ENCODE data around the gene OSBPL2.

Gene OSBPL2

DNA sequence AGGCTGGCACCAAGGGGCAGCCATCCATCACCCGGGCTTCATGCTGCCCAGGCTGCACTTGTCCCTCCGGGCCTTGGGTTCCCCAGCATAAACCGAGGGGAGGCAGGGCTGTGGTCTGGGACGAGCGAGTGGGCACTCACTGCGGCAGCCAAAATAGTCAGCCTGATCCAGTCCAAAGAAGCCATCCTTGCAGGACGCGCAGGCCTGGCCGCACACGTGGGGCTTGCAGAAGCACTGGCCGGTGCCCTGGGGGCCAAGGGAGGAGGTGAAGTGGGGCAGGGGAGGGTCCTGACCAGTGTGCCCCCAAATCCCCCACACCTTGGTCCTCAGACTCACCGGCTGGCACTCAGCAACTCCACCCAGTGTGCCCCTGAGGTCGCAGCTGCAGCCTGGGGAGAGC is 96.6 kb downstream of the OSBPL2 start:
- H3K9ac ChIP-seq (ENCODE audit: low read depth, low read length), result no peak overlapping the region
- H3K27me3 ChIP-seq (ENCODE audit: control insufficient read depth, insufficient read depth, low read length), result no peaks in the 10 kb centered on the region
- H3K36me3 ChIP-seq (ENCODE audit: control insufficient read depth, insufficient read depth, low read length), result peaks cover 73% of the 10 kb centered on the region
- no peaks in the 10 kb centered on the region for H3K4me1 ChIP-seq (ENCODE audit: control insufficient read depth, insufficient read depth, low read length)
- no peaks in the 10 kb centered on the region for H3K9me3 ChIP-seq (ENCODE audit: control insufficient read depth, insufficient read depth, low read length)
- no peak overlapping the region for H3K4me3 ChIP-seq (ENCODE audit: low read depth, low read length)

GRCh38 chr20:62335532-62335931 is 97.2 kb downstream of the OSBPL2 start:
- H3K9me3 ChIP-seq (ENCODE audit: control insufficient read depth, insufficient read depth, low read length), result no peaks in the 10 kb centered on the region
- peaks cover 72% of the 10 kb centered on the region for H3K36me3 ChIP-seq (ENCODE audit: control insufficient read depth, insufficient read depth, low read length)
- H3K4me1 ChIP-seq (ENCODE audit: control insufficient read depth, insufficient read depth, low read length), result no peaks in the 10 kb centered on the region
- H3K27me3 ChIP-seq (ENCODE audit: control insufficient read depth, insufficient read depth, low read length), result no peaks in the 10 kb centered on the region
- H3K4me3 ChIP-seq (ENCODE audit: low read depth, low read length), result no peak overlapping the region
- H3K9ac ChIP-seq (ENCODE audit: low read depth, low read length), result no peak overlapping the region

DNA sequence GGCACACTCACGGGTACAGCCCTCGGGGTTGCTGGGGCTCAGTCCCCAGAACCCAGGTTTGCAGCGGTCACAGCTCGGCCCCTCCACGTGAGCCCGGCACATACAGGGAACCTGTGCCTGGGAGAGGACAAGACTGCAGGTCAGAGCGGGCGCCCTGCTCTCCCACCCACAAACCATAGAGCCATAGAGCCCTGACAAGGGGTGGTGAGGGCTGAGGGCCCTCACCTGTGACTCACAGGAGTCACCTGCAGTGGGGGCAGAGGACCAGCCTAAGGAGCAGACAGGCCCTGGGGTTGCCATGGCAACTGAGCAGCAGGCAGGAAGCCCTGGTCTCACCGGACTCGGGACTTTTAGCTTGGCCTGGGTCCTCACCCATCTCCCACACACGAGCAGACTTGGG is 98.0 kb downstream of the OSBPL2 start:
- no peak overlapping the region for H3K4me3 ChIP-seq (ENCODE audit: low read depth, low read length)

GRCh38 chr20:62336775-62337557 is 98.6 kb downstream of the OSBPL2 start:
- Histone ChIP-seq H3K36me3 (ENCODE audit: control insufficient read depth, insufficient read depth, low read length) (peaks cover 70% of the 10 kb centered on the region), H3K27me3 (ENCODE audit: control insufficient read depth, insufficient read depth, low read length) (no peaks in the 10 kb centered on the region), H3K9me3 (ENCODE audit: control insufficient read depth, insufficient read depth, low read length) (no peaks in the 10 kb centered on the region), H3K9ac (ENCODE audit: low read depth, low read length) (no peak overlapping the region), H3K4me1 (ENCODE audit: control insufficient read depth, insufficient read depth, low read length) (no peaks in the 10 kb centered on the region), H3K4me3 (ENCODE audit: low read depth, low read length) (no peak overlapping the region)

More for the DNA sequence above, 98.0 kb downstream of the OSBPL2 start:
- Histone ChIP-seq H3K27me3 (ENCODE audit: control insufficient read depth, insufficient read depth, low read length) (no peaks in the 10 kb centered on the region), H3K9me3 (ENCODE audit: control insufficient read depth, insufficient read depth, low read length) (no peaks in the 10 kb centered on the region), H3K9ac (ENCODE audit: low read depth, low read length) (no peak overlapping the region), H3K4me1 (ENCODE audit: control insufficient read depth, insufficient read depth, low read length) (no peaks in the 10 kb centered on the region), H3K36me3 (ENCODE audit: control insufficient read depth, insufficient read depth, low read length) (peaks cover 73% of the 10 kb centered on the region)

DNA sequence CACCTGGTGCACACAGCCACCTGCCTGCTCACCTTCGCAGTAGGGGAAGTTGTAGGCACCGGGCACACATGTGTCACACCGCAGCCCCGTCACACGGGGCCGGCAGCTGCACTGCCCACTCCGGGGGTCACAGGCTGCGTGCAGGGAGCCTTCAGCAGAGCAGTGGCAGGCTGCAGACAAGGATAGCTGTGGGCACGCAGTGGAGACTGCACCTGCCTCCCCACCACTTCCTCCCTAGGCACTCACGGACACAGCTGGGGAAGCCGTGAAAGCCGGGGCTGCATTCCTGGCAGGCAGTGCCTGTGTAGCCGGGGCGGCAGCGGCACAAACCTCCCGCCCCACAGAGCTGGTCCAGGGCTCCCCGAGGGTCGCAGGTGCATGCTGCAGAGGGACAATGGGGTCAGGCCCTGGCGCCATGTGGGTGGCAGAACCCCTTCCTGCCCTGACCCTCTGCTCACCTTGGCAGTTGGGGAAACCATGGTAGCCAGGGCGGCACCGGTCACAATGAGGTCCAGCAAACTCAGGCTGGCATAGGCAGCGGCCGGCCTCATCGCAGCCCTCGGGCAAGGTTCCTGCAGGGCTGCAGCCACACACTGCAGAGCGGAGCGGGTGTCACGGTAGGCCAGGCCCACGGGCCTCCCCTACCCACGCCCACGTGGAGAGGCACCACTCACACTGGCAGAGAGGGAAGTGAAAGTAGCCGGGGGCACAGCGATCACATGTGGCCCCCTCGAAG is 99.4 kb downstream of the OSBPL2 start:
- Histone ChIP-seq H3K4me3 (ENCODE audit: low read depth, low read length) (no peak overlapping the region), H3K36me3 (ENCODE audit: control insufficient read depth, insufficient read depth, low read length) (peaks cover 68% of the 10 kb centered on the region), H3K9ac (ENCODE audit: low read depth, low read length) (no peak overlapping the region)

GRCh38 chr20:62338294-62338620 is 99.9 kb downstream of the OSBPL2 start:
- Histone ChIP-seq H3K36me3 (ENCODE audit: control insufficient read depth, insufficient read depth, low read length) (peaks cover 67% of the 10 kb centered on the region), H3K9ac (ENCODE audit: low read depth, low read length) (no peak overlapping the region), H3K4me1 (ENCODE audit: control insufficient read depth, insufficient read depth, low read length) (no peaks in the 10 kb centered on the region), H3K9me3 (ENCODE audit: control insufficient read depth, insufficient read depth, low read length) (no peaks in the 10 kb centered on the region), H3K4me3 (ENCODE audit: low read depth, low read length) (no peak overlapping the region), H3K27me3 (ENCODE audit: control insufficient read depth, insufficient read depth, low read length) (no peaks in the 10 kb centered on the region)

More for the DNA sequence above, 99.4 kb downstream of the OSBPL2 start:
- Histone ChIP-seq H3K4me1 (ENCODE audit: control insufficient read depth, insufficient read depth, low read length) (no peaks in the 10 kb centered on the region), H3K9me3 (ENCODE audit: control insufficient read depth, insufficient read depth, low read length) (no peaks in the 10 kb centered on the region), H3K27me3 (ENCODE audit: control insufficient read depth, insufficient read depth, low read length) (no peaks in the 10 kb centered on the region)

DNA sequence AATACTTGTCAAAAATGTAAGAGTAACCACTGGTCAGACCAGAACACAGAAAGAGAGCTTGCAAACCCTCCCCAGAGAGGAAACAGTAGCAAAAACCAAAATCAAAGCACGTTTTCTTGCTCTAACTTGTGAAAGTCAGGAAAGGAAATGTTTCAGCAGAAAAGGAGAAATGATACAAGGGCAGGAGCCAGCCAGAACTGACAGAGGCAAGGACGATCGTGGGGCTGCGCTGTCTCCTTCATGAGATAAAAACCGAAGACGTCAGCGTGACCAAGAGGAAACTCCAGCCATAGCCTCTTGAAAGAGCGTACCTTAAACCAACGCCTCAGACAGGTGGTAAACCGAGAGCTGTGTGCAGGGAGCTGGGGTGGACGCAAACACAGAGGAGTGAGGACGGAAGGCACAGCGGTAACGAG is 101.3 kb downstream of the OSBPL2 start:
- no peaks in the 10 kb centered on the region for H3K27me3 ChIP-seq (ENCODE audit: control insufficient read depth, insufficient read depth, low read length)
- no peak overlapping the region for H3K9ac ChIP-seq (ENCODE audit: low read depth, low read length)
- peaks cover 55% of the 10 kb centered on the region for H3K36me3 ChIP-seq (ENCODE audit: control insufficient read depth, insufficient read depth, low read length)
- H3K4me1 ChIP-seq (ENCODE audit: control insufficient read depth, insufficient read depth, low read length), result no peaks in the 10 kb centered on the region
- no peak overlapping the region for H3K4me3 ChIP-seq (ENCODE audit: low read depth, low read length)
- no peaks in the 10 kb centered on the region for H3K9me3 ChIP-seq (ENCODE audit: control insufficient read depth, insufficient read depth, low read length)

DNA sequence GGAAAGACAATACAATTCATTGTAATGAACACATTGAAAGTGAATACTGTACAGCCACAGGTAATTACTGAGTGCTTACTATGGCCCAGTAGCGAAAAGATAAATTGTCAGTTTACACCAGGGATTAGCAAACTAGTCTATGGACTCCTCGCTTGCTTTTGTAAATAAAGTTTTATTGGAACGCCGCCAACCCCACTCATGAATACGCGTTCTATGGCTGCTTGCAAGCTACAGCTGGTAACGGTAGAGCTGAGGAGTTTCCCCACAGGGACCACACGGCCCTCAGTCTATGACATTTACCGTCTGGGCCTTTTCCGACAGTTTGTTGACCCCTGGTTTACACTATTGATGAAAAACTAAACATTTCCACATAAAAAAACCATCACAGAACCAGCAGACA is 104.6 kb downstream of the OSBPL2 start:
- H3K27me3 ChIP-seq (ENCODE audit: control insufficient read depth, insufficient read depth, low read length), result no peaks in the 10 kb centered on the region
- H3K9me3 ChIP-seq (ENCODE audit: control insufficient read depth, insufficient read depth, low read length), result no peaks in the 10 kb centered on the region
- H3K9ac ChIP-seq (ENCODE audit: low read depth, low read length), result no peak overlapping the region
- peaks cover 60% of the 10 kb centered on the region for H3K36me3 ChIP-seq (ENCODE audit: control insufficient read depth, insufficient read depth, low read length)
- H3K4me3 ChIP-seq (ENCODE audit: low read depth, low read length), result no peak overlapping the region
- no peaks in the 10 kb centered on the region for H3K4me1 ChIP-seq (ENCODE audit: control insufficient read depth, insufficient read depth, low read length)

DNA sequence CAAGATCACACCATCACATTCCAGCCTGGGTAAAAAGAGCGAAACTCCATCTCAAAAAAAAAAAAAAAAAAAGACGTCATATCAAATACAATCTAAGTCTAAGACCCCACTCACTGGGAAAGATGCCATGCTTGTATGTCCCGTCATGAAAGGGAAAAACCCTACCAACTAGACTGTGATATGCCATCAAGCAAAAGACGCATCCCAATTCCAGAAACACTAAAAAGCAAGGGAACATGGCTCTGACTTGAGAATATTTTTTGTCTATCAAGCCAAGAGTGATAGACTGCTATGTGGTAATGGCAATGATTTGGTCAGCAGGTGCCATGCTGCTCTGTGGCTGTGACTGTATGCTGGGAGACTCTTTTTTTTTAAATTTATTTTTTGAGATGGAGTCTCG is 105.8 kb downstream of the OSBPL2 start:
- H3K9me3 ChIP-seq (ENCODE audit: control insufficient read depth, insufficient read depth, low read length), result no peaks in the 10 kb centered on the region
- H3K36me3 ChIP-seq (ENCODE audit: control insufficient read depth, insufficient read depth, low read length), result peaks cover 59% of the 10 kb centered on the region
- no peaks in the 10 kb centered on the region for H3K4me1 ChIP-seq (ENCODE audit: control insufficient read depth, insufficient read depth, low read length)
- H3K27me3 ChIP-seq (ENCODE audit: control insufficient read depth, insufficient read depth, low read length), result no peaks in the 10 kb centered on the region
- no peak overlapping the region for H3K9ac ChIP-seq (ENCODE audit: low read depth, low read length)
- H3K4me3 ChIP-seq (ENCODE audit: low read depth, low read length), result no peak overlapping the region

DNA sequence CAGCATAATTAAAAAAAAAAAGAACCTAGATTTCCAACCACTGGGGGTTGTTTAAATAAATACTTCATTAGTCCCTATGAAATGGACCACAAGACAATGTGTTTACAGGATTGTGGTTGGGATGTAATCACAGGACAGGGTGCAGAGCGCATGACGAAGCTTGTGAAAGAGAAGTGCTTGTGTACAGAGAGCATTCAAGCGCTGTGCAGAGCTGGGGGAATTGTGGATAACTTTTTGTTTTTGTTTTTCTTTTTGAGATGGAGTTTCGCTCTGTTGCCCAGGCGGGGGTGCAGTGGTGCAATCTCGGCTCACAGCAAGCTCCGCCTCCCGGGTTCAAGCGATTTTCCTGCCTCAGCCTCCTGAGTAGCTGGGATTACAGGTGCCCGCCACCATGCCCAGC is 106.5 kb downstream of the OSBPL2 start:
- H3K27me3 ChIP-seq (ENCODE audit: control insufficient read depth, insufficient read depth, low read length), result no peaks in the 10 kb centered on the region
- no peaks in the 10 kb centered on the region for H3K9me3 ChIP-seq (ENCODE audit: control insufficient read depth, insufficient read depth, low read length)
- no peak overlapping the region for H3K9ac ChIP-seq (ENCODE audit: low read depth, low read length)
- H3K36me3 ChIP-seq (ENCODE audit: control insufficient read depth, insufficient read depth, low read length), result peaks cover 57% of the 10 kb centered on the region
- H3K4me3 ChIP-seq (ENCODE audit: low read depth, low read length), result no peak overlapping the region
- no peaks in the 10 kb centered on the region for H3K4me1 ChIP-seq (ENCODE audit: control insufficient read depth, insufficient read depth, low read length)
